Neural crest cell (in vitro differentiated cells): ENCODE data around the gene TCERG1L. TPM values are rescaled to one million over a fixed set of nuclear protein-coding genes. Genes with fewer than 3 reads are reported as not detected.

Experiments used
- DNase-seq: peaks from one replicate; pipeline ENCODE4 v3.0.0; 2021; ENCODE audit warnings: low read depth, mixed read lengths, low spot score
- H3K27ac Mint-ChIP-seq: one replicate; pipeline ENCODE4 v1.8.0; 2021; ENCODE audit warnings: mild to moderate bottlenecking, mixed read lengths; ENCODE audit not compliant: unreplicated experiment
- H3K27me3 Mint-ChIP-seq: 2 replicates; pipeline ENCODE4 v1.8.0; 2021; ENCODE audit warnings: low read depth, mild to moderate bottlenecking, mixed read lengths
- H3K36me3 Mint-ChIP-seq: 2 replicates; pipeline ENCODE4 v1.8.0; 2021; ENCODE audit warnings: low read depth, mild to moderate bottlenecking, mixed read lengths
- H3K4me1 Mint-ChIP-seq: 2 replicates; pipeline ENCODE4 v1.8.0; 2021; ENCODE audit warnings: mixed read lengths
- H3K4me3 Mint-ChIP-seq: one replicate; pipeline ENCODE4 v1.8.0; 2021; ENCODE audit warnings: mild to moderate bottlenecking, mixed read lengths
- H3K9me3 Mint-ChIP-seq: 2 replicates; pipeline ENCODE4 v1.8.0; 2021; ENCODE audit warnings: mixed read lengths
- CTCF ChIP-seq: fragments of 200-600 bp; sonication (generic); conservative IDR thresholded peaks from 2 replicates; pipeline ENCODE4 v1.5.0; 2021; ENCODE audit warnings: antibody characterized with exemption, mild to moderate bottlenecking
- total RNA-seq: library from RNA; stranded (reverse); gene quantifications from 2 replicates; pipeline ENCODE4 v1.2.1, GENCODE V29; 2021

TCERG1L gene
- total RNA-seq, 1 donor from 2014 or later: 0.96 TPM

- Mint-ChIP-seq H3K4me1 (peaks cover 18% of the 10 kb centered on the region), H3K9me3 (peaks cover 9% of the 10 kb centered on the region), H3K4me3 (no peak overlapping the region), H3K27me3 (peaks cover 4% of the 10 kb centered on the region), H3K27ac (no peak overlapping the region), H3K36me3 (peaks cover 8% of the 10 kb centered on the region)
- TF ChIP-seq CTCF: no peak
- DNase-seq: no peak
Observed at GRCh38 chr10:131150126-131150525, 161.4 kb downstream of the TCERG1L start.

- no peak overlapping the region for H3K27ac Mint-ChIP-seq
- peaks cover 8% of the 10 kb centered on the region for H3K36me3 Mint-ChIP-seq
- H3K9me3 Mint-ChIP-seq: peaks cover 9% of the 10 kb centered on the region
Observed at GRCh38 chr10:131149586-131149985, 161.9 kb downstream of the TCERG1L start.

GRCh38 chr10:131149111-131149510 is 162.4 kb downstream of the TCERG1L start:
- H3K9me3 Mint-ChIP-seq: peaks cover 9% of the 10 kb centered on the region
- no peak for TF ChIP-seq CTCF
- peaks cover 4% of the 10 kb centered on the region for H3K27me3 Mint-ChIP-seq
- H3K36me3 Mint-ChIP-seq: peaks cover 8% of the 10 kb centered on the region
- no peak for DNase-seq
- H3K4me1 Mint-ChIP-seq: peaks cover 28% of the 10 kb centered on the region
- H3K4me3 Mint-ChIP-seq: no peak overlapping the region
- H3K27ac Mint-ChIP-seq: no peak overlapping the region

More at GRCh38 chr10:131149586-131149985, 161.9 kb downstream of the TCERG1L start:
- H3K27me3 Mint-ChIP-seq: peaks cover 4% of the 10 kb centered on the region
- H3K4me3 Mint-ChIP-seq: no peak overlapping the region
- H3K4me1 Mint-ChIP-seq: peaks cover 24% of the 10 kb centered on the region
- DNase-seq: no peak
- TF ChIP-seq CTCF: no peak

- TF ChIP-seq CTCF: no peak
- peaks cover 8% of the 10 kb centered on the region for H3K36me3 Mint-ChIP-seq
- peaks cover 4% of the 10 kb centered on the region for H3K27me3 Mint-ChIP-seq
- H3K9me3 Mint-ChIP-seq: peaks cover 9% of the 10 kb centered on the region
- DNase-seq: no peak
- peaks cover 32% of the 10 kb centered on the region for H3K4me1 Mint-ChIP-seq
- H3K27ac Mint-ChIP-seq: no peak overlapping the region
- no peak overlapping the region for H3K4me3 Mint-ChIP-seq
Observed at GRCh38 chr10:131148270-131148669, 163.3 kb downstream of the TCERG1L start.

- Mint-ChIP-seq H3K9me3 (peaks cover 5% of the 10 kb centered on the region), H3K27me3 (no peaks in the 10 kb centered on the region), H3K36me3 (peaks cover 7% of the 10 kb centered on the region), H3K27ac (no peak overlapping the region), H3K4me3 (no peak overlapping the region), H3K4me1 (peaks cover 32% of the 10 kb centered on the region)
- DNase-seq: no peak
- TF ChIP-seq CTCF: no peak
Observed at GRCh38 chr10:131147301-131147975, 164.1 kb downstream of the TCERG1L start.
